Superior temporal gyrus (tissue), 1 donor: ENCODE results near the gene SRPRA.
"Not testable (repeated sequence)": the region's sequence is repeated elsewhere in the genome, so short reads cannot be mapped to it uniquely, and the experiment has no call there.

ENCODE experiments used
- DNase-seq: peaks from one replicate; pipeline ENCODE4 v3.0.0-alpha.2; 2016; ENCODE audit errors: extremely low spot score

The SRPRA gene, protein sequence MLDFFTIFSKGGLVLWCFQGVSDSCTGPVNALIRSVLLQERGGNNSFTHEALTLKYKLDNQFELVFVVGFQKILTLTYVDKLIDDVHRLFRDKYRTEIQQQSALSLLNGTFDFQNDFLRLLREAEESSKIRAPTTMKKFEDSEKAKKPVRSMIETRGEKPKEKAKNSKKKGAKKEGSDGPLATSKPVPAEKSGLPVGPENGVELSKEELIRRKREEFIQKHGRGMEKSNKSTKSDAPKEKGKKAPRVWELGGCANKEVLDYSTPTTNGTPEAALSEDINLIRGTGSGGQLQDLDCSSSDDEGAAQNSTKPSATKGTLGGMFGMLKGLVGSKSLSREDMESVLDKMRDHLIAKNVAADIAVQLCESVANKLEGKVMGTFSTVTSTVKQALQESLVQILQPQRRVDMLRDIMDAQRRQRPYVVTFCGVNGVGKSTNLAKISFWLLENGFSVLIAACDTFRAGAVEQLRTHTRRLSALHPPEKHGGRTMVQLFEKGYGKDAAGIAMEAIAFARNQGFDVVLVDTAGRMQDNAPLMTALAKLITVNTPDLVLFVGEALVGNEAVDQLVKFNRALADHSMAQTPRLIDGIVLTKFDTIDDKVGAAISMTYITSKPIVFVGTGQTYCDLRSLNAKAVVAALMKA

DNA sequence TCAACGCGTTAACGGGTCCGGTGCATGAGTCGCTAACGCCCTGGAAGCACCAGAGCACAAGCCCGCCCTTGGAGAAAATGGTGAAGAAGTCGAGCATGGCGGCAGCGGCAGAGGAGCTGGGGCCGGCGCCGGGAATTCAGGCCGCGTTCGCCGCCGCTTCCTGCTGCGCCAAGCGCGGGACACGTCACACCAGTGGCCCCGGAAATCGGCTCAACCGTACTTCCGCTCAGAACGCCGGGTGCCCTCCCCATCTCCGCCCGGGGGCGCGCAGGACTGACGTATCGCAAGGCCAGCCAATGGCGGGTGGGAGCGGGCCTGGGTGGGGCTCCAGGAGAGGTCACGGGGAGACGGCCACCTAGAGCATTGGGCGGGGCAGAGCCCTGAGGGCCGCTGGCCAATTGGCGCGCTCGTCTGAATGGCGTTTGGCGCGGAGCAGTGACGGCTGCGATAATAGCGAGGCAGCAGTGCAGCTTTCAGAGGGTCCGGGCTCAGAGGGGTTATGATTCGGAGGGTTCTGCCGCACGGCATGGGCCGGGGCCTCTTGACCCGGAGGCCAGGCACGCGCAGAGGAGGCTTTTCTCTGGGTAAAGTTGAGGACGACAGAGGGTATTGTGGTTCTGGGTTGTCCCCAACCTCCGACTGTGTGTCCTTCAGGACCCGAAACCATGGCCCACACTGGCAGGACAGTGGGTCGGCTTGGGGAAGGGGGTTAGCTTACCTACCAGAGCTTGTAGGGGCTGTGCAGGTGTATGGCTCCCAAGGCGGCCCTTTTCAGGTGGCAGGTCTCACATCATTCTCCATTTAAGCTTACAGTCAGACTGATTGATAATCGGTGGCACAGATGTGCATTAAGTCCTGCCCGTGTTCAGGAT lies at the start of gene SRPRA, which contains the start of gene FOXRED1:
TSS of gene SRPRA (minus strand) at position 188 of the 872 bp plus-strand sequence. CDS start at position 97, 91 bp downstream.
TSS of gene FOXRED1 (plus strand) at position 447 of the 872 bp plus-strand sequence. CDS start at position 500, 53 bp downstream.
- peak; percentile 99 for DNase-seq

DNA sequence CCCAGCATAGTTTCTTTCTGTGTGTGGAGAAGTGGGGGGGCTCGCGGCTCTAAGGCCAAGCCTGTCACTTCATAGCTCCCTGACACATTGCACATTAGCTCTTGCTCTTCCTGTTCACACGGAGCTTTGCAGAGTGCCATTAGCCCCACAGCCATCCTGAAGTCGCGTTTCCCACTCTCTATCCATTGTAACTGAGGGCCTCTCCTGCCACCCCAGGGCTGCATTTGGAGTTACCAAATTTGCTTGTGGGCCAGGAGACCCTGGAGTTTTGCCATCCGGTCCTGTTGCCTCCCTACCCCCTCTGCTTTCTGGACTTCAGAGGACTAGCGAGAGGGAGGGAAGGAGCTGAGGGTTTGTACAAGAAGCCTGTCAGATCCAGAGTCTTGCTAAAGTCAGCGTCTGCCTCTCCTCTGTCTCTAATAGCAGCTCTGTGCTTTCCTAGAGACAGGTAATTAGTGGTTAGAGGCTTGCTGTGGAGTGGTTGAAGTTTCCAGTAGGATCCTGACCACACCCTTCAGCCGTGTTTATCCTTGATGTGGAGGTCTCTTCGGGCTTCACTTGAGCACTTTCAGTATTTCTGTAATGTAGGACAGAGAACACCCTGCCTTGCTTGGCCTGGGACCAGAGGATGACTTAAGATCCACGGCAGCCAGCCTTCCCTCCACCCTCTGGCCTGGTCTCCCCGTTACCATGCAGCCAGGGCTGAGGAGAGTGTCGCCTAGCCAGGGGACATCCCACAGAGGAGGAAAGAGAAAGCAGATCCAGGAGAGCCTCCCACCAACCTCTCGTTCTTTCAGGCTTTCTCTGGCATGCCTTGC lies 49.3 kb upstream of the SRPRA start:
- peak; percentile 36 for DNase-seq

DNA sequence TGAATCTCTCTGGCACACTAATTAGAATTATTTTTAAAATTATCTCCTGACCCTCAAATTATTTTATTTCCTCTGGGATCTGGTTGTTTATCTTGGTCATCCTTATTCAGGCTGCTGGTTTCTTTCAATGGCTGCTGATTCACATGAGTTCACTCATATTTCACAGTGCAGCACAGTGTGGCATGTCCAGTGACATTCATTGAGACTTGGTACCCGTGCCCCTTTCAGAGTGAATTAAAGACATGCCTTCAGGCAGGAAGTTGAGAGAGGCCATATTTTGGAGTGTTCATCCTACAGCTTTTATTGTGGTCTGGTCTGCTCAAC lies 48.7 kb upstream of the SRPRA start:
- no peak for DNase-seq

DNA sequence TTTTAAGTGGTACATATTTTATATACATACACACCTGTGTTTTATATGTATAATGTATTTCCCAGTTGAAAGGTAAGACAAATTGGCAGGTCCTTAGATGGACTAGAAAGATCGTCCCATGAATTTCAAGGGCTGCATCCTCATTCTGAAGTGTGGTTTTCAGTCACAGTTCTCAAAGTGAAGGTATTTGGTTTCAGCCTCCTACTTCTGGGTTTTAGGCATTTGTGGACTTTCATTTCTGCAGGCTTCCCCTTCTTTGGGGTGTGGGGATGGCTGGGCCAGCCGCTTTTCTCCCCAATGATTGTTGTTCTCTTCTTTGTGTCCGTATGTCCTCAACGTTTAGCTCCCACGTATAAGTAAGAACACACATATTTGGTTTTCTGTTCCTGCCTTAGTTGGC lies 45.1 kb upstream of the SRPRA start:
- no peak for DNase-seq

DNA sequence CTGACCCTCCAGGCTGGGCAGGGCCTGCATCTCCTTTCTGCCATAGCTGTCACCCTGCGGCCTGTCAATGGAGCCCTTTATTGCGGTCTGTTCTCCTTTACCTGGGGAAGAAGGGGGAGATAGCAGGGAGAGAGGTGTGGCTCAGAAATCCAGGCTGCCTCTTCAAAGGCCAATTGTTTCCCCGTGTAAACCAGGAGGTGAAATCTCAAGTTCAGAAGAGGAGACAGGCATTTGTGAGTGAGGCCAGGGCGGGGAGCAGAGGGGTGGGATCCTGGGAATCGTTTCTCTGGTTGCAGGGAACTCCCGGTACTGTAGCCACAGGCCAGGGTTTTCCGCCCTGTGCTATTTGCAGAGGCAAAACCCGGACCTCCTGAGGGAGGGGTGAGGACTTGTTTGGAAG lies 44.3 kb upstream of the SRPRA start:
- no peak for DNase-seq

DNA sequence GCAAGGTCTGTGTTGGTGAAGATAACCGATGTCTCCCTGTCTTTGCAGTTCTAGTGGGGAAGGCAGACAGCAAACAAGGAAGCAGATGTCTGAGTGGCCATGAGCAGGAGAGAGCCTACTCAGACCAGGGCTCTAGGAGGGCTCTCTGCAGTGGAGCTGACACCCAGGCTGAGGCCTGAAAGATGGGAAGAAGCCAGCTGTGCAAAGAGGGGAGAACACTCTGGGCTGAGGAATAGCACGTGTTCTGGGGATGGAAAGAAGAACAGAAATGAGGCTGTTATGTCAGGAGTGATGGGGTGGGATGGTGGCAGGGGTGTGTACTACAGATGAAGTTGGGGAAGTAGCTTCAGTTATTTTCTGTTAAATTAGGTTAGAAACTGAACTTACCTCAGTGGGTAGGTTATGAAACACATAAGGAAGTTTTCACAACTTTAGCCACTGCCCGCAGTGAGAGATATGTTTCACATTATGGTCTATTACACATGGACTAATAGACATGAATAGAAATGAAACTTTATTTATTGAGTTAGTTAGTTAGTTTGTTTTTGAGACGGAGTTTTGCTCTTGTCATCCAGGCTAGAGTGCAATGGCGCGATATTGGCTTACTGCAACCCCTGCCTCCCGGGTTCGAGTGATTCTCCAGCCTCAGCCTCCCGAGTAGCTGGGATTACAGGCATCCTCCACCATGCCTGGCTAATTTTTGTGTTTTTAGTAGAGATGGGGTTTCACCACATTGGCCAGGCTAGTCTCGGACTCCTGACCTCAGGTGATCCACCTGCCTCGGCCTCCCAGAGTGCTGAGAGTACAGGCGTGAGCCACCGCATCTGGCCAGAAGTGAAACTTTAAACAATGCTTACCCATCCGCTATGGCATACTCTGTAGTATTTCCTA lies 43.0 kb upstream of the SRPRA start:
- DNase-seq: no peak

DNA sequence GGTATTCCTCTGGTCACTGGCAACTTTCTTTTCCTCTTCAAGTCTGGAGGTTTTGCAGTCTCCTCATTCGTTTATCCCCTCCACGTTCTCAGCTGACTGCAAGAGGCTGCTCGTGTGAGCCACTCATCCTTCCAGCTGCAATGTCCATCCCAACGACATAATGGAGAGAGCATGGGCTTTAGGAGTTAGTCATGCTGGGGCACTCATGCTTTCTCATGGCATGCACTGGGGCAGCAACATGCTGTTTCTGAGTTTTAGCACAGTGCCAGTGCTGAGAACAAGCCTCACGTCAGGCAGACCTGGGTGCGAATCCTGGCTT lies 42.3 kb upstream of the SRPRA start:
- DNase-seq: no peak

DNA sequence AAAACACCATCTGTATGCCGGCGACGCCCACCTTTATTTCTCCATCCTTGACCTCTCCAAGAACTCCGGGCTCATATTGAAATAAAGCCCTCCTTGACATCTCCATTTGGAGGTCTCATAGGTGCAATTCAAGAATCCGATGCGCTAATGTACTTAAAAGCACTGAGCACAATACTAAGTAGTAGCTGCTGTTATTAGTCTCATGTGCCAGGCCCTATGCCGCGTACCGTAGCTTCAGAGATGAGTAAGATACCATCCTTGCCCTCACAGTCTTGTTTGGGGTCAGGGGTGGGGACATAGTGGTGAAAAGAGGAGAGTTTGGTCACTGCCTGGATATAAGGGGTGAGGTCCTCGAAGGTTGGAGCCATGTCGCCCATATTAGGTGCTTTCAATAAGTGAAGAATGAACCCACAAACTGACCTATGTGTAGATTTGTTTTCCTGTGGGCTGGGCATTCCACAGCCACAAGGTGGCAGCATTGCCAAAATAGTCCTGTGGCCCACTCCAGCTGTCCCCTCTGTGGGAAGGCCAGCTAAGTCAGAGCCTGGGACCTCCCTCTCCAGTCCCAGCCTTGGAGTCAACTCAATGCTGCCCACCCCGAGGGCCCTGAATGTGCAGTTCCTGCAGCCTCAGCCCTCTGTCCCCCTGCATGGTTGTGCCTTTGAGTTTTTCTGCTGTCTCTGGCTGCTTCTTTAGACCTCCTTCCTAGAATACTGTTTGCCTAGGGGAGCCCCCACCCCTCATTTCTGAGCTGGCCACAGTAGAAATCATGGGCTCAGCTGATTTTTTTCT lies 41.7 kb upstream of the SRPRA start:
- DNase-seq: peak; percentile 93

DNA sequence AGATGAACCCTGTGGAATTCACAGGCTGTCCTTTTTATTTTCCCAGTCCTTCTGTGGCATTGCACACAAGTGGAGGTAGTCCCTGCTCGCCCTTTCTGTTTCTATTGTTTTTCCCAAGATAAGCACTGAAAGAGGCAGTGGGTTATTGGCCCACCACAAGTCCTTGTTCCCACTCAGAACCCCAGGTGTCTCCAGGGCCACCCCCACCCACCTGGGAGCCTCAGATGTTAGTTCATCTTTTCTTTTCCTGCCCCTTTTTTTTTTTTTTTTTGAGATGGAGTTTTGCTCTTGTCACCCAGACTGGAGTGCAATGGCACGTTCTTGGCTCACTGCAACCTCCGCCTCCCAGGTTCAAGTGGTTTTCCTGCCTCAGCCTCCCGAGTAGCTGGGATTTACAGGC lies 40.1 kb upstream of the SRPRA start:
- DNase-seq: not testable (repeated sequence)

DNA sequence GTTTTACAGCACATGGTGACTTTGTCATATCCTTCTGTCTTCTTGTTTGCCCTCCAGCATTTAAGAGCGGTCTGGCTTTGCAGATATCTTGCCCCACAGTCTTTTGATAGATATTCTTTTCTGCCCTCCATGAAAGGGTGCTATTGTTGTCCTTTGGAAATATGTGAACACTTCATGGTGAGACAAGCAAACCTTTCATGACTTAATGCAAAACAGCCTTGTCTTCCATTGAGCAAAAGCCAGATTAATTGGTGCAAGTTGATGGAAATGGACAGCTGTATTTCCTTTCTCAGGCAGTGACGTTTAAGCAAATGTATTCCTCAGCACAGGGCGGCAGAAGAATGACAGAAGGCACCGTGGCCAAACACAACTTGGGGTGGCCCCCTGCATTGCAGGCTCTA lies 39.6 kb upstream of the SRPRA start:
- DNase-seq: peak; percentile 76

DNA sequence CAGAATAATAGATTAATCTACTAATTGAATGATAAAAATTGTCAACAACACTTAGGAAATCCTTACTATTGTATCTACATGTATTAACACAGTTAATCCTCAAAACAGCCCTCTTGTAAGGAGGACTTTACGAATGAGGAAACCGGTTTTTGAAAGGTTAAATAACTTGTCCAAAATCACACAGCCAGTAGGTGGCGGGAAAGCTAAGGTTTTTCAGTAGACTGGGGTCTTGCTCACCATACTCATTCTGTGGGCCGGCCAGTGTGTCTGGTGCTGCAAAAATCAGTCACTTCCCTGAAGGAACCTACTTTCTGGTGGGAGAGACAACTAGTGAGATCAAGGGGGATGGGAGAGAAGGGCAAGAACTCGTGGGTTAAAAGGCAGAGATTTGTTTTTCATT lies 39.0 kb upstream of the SRPRA start:
- DNase-seq: peak; percentile 71

DNA sequence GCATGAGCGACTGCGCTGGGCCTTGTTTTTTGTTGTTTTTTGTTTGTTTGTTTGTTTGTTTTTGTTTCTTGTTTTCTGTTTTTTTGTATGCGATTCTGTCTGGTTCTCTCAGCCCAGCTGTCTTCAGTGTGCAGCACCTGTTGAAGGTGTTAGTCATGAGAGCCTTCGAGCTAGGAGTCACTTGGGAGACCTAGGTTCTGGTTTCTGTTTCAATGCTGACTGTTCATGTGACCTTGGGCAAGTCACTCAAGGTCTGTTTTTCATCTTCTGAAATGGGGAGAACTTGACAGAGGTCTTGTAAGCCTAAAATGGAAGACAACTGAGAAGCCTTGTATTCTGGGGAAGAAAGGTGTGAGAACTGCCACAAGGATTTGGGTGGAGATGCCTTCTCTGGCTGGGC lies 37.0 kb upstream of the SRPRA start:
- no peak for DNase-seq

DNA sequence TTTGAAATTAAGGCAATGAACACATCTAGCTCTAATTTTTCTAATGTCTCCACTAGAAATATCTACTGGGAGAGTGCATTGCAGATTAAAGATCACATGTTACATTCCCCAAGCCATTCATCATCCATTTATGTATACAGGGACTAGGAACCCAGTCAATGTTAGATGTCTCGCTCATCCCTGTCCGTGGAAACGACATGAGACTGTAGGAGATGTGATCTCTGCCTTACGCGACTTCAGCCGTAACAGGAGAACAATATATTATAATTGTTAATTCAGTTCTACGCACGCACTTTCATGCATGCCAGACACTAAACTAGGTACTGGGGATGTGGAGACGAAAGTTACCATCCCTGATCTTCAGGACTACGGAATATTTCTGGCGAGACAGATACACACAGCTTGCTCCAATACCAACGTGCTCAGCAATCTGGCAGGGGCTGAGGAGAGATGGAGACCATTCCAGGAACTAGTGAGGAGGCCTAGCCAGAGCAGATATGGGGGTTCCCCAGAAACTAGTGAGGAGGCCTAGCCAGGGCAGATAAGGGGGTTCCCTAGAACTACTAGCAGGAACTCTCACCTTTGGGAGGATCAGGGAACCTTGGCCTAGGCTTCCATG lies 35.9 kb upstream of the SRPRA start:
- DNase-seq: no peak

DNA sequence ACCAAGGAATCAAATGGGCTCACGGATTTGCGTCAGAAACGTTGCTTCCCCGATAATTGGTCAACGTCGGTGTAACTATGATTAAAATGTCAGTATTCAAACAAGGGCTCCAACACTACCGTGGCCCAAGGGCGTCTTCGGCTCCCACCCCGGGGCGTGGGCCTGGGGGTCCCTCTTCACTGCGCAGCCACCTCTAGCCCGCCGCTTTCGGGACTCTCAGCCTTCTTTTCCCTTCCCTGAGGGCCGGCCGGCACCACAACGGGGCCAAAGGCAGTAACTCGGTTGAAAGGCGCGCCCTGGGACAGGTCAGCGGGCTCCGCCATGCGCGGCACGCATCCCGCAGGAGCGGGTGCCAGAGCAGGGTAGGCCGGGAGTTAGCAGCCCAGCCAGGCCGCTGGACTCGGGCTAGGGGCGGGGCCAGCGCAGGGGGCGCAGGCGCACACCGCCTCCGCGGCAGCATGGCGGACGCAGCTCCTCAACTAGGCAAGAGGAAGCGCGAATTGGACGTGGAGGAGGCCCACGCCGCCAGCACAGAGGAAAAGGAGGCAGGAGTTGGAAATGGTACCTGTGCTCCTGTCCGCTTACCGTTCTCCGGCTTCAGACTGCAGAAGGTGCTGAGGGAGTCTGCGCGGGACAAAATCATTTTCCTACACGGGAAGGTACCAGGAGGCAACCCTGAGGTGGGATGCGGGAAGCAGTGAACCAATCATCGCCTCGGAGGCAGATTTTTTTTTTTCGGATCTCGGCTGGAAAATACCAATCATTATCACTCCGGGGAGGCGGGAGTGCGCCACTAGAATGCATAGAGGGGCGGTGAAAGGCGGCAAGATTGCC lies 35.1 kb upstream of the SRPRA start, which contains the start of gene DCPS:
TSS of gene DCPS (plus strand) at position 438 of the 834 bp plus-strand sequence. CDS start at position 459, 21 bp downstream.
- peak; percentile 91 for DNase-seq

DNA sequence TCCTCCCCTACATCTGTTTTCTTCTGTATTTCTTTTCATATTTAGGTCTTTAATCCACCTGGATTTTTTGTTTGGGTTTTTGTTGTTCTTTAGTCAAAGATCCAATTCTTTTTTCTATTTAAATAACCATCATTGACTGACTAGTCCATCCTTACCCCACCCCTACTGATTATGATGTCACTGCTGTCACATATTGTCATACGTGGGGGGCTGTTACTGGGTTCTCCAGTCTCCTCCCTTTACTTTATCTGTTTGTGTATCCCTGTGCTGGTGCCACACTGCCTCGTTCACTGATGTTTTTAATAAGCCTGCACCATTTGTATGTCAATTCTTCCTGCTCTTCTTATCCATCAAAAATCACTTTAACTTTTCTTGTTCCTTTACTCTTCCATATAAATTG lies 28.3 kb upstream of the SRPRA start:
- no peak for DNase-seq

DNA sequence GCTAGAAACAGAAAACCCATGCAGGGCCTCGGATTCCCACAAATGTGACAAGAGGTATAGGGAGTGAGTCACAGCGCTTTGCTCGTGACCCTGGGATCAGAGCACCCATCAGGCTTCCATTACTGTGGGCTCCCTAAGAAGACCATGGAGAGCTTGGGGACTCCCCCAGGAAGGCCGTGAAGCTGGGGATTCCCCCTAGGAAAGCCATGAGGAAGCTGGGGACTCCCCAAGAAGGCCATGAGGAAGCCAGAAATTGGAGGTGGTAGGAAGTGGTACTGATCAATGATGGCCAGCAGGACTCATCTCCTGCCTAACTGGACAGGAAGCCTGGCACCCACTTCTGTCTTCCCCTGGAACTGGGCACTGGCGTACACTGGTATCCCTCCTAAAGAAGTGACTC lies 25.0 kb upstream of the SRPRA start:
- DNase-seq: no peak

DNA sequence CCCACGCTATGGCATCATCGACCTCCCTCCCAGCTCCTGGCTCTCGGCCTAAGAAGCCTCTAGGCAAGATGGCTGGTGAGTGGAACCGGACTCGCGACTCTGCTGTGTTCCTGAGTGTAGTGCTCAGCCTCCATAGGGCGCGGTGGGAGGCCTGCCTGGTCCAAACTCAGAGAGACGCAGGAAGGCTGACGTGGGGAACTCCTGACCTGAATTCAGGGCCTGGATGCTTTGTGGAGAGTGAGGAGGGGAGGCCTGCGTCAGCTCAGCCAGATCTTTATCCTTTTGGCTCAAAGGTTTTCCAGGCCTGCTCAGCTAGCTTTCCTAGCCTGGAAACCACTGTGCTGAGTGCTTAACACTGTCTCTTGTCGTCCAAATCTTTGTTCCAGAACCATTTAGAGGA lies 22.2 kb upstream of the SRPRA start:
- no peak for DNase-seq

DNA sequence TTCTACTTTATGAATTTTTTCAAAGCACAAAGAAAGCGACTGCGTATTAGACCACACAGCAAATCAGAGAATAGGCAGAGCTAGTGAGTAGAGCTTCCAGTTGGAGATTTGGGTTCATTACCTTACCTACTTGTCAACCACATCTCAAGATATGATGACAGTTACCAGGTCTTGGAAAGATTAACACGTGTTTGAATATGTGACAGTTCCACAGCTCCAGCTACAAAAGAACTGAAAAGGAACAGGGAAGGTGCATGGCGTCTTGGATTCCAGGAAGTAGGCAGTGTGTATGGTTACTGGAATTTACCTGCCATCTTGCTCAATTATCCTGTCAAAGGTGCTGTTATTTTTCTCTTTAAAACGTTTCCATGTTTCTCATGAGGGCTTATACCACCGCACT lies 19.5 kb upstream of the SRPRA start:
- DNase-seq: no peak
